GM12891 (cell line): ENCODE measurements around the gene ATG7.

Experiments
- PAX5 ChIP-seq: IDR thresholded peaks from 2 replicates; pipeline ENCODE4 v1.6.1; 2011; ENCODE audit warnings: low read length, moderate library complexity, mild to moderate bottlenecking; ENCODE audit not compliant: insufficient read depth, severe bottlenecking
- POLR2A ChIP-seq: IDR thresholded peaks from 2 replicates; pipeline ENCODE4 v1.6.1; 2011; ENCODE audit warnings: low read depth, low read length, control low read depth
- POLR2AphosphoS5 ChIP-seq: IDR thresholded peaks from 2 replicates; pipeline ENCODE4 v1.6.1; 2011; ENCODE audit warnings: low read depth, low read length, control low read depth
- POU2F2 ChIP-seq: IDR thresholded peaks from 2 replicates; pipeline ENCODE4 v1.6.1; 2011; ENCODE audit warnings: low read depth, mild to moderate bottlenecking, control low read depth, low read length, moderate library complexity
- SPI1 ChIP-seq: IDR thresholded peaks from 2 replicates; pipeline ENCODE4 v1.6.1; 2011; ENCODE audit warnings: low read depth, low read length, control low read depth
- TAF1 ChIP-seq: IDR thresholded peaks from 2 replicates; pipeline ENCODE4 v1.6.1; 2011; ENCODE audit warnings: low read depth, low read length, control low read depth

GRCh38 chr3:11385326-11385725 is 113.1 kb downstream of the ATG7 start:
- no peak for TF ChIP-seq POLR2A
- no peak for TF ChIP-seq TAF1
- TF ChIP-seq SPI1: no peak
- no peak for TF ChIP-seq POLR2AphosphoS5
- TF ChIP-seq POU2F2: no peak
- TF ChIP-seq PAX5: no peak
